Rectal smooth muscle tissue (tissue), 1 donor: ENCODE data around the gene EMX2.

Source experiments
- H3K27ac ChIP-seq: one replicate; pipeline ENCODE4 v1.7.0; 2013; ENCODE audit warnings: low read depth, low read length, inconsistent platforms
- H3K27me3 ChIP-seq: one replicate; pipeline ENCODE4 v1.7.0; 2013; ENCODE audit warnings: low read length; ENCODE audit not compliant: control insufficient read depth, insufficient read depth
- H3K36me3 ChIP-seq: one replicate; pipeline ENCODE4 v1.7.0; 2013; ENCODE audit warnings: low read length; ENCODE audit not compliant: control insufficient read depth, insufficient read depth
- H3K4me1 ChIP-seq: one replicate; pipeline ENCODE4 v1.7.0; 2013; ENCODE audit warnings: low read length; ENCODE audit not compliant: control insufficient read depth, insufficient read depth
- H3K4me3 ChIP-seq: one replicate; pipeline ENCODE4 v1.7.0; 2013; ENCODE audit warnings: low read length
- H3K9ac ChIP-seq: one replicate; pipeline ENCODE4 v1.7.0; 2013; ENCODE audit warnings: low read length

EMX2 gene

DNA sequence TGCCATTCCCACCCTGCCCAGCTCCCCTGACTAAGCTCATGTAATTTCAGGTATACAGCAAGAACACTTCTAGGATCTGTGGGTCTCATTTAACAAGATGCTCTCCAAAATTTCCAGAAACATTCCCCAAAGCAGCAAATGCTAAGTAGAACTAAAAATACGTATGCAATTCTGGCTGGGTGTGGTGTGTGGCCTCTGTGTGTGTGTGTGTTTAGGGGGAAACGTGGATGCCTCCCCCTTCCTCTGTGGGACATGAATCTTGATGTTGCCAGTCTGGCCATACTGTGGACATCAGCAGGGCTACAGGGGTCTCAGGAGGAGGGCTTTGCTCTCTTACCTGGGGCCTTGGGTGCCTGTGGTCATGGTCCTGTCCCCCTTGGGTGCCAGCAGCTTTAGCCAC lies 18.4 kb downstream of the EMX2 start:
- Histone ChIP-seq H3K27me3 (no peaks in the 10 kb centered on the region), H3K36me3 (no peaks in the 10 kb centered on the region)

DNA sequence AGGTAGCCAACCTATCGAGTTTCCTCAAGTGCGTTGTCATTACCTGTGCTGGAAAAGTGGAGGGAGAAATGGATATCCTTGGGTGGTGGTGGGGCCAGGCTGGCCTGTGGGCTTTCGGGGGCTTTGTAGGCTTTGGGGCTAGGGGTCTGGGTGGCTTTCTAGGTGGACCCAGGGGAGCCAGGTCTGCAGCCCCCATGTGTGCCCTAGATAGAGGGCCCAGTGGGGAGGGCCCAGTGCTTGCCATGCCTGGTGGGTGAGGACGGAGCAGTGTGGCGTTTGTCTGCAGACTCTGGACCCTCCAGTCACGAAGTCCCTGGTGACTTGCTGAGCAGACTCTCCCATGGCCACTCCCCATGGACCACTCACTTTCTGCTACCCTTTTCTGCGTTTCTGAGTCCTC lies 19.7 kb downstream of the EMX2 start:
- H3K4me3 ChIP-seq = no peak overlapping the region
- no peak overlapping the region for H3K9ac ChIP-seq
- no peaks in the 10 kb centered on the region for H3K27me3 ChIP-seq
- H3K4me1 ChIP-seq = no peaks in the 10 kb centered on the region
- no peaks in the 10 kb centered on the region for H3K36me3 ChIP-seq
- no peak overlapping the region for H3K27ac ChIP-seq

More for the DNA sequence above, 18.4 kb downstream of the EMX2 start:
- H3K4me1 ChIP-seq = no peaks in the 10 kb centered on the region
- H3K9ac ChIP-seq = no peak overlapping the region
- H3K27ac ChIP-seq = no peak overlapping the region
- no peak overlapping the region for H3K4me3 ChIP-seq

DNA sequence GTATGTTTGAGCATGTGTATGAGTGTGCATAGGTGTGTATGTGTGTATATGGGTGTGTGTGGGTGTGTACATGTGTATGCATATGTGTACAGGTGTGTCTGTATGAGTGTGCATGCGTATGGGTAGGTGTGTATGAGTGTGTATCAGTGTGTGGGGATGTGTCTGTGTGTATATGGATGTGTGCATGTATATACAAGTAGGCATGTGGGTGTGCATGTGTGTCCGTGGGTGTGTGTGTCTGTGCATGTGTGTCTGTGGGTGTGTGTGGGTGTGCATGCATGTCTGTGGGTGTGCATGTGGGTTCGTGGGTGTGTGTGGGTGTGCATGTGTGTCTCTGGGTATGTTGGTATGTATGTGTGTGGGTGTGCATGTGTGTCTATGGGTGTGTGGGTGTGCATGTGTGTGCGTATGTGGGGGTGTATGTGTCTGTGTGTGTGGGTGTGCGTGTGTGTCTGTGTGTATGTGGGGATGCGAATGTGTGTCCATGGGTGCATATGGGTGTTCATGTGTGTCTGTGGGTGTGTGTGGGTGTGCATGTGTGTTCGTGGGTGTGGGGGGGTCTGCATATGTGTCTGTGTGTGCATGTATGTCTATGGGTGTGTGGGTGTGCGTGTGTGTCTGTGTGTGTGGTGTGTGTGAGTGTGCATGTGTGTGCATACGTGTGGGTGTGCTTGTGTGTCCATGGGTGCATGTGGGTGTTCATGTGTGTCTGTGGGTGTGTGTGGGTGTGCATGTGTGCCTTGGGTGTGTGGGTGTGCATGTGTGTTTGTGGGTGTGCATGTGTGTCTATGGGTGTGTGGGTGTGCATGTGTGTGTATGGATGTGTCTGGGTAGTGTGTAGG lies 20.6 kb downstream of the EMX2 start:
- Histone ChIP-seq H3K4me3 (no peak overlapping the region), H3K4me1 (no peaks in the 10 kb centered on the region), H3K36me3 (no peaks in the 10 kb centered on the region), H3K9ac (no peak overlapping the region), H3K27me3 (no peaks in the 10 kb centered on the region), H3K27ac (no peak overlapping the region)

GRCh38 chr10:117563780-117564179 lies 21.2 kb downstream of the EMX2 start:
- Histone ChIP-seq H3K27ac (no peak overlapping the region), H3K27me3 (no peaks in the 10 kb centered on the region), H3K36me3 (no peaks in the 10 kb centered on the region), H3K9ac (no peak overlapping the region), H3K4me1 (no peaks in the 10 kb centered on the region), H3K4me3 (no peak overlapping the region)

- H3K4me3 ChIP-seq = no peak overlapping the region
- no peaks in the 10 kb centered on the region for H3K27me3 ChIP-seq
- H3K9ac ChIP-seq = no peak overlapping the region
- no peaks in the 10 kb centered on the region for H3K4me1 ChIP-seq
- H3K36me3 ChIP-seq = no peaks in the 10 kb centered on the region
- no peak overlapping the region for H3K27ac ChIP-seq
Observed at GRCh38 chr10:117565068-117565467, 22.5 kb downstream of the EMX2 start.

DNA sequence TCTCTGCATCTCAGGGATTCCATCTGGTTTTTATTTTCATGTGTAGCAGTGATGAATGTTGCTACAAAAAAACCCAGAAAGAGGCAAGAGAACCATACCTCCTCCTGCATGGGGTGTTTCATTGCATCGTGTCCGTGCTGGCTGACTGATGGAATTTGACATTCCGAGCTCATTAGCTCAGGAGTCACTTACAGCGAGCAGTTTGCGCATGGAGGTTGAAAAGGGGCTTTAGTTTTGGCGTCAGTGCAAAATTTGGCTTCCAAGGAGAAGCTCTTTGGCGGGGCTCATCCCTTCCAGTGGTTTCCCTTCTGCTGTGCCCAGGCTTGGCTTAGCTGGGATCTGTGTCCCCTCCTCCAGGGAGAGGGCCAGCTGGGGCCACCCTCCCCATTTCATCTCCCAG lies 25.8 kb downstream of the EMX2 start:
- Histone ChIP-seq H3K36me3 (no peaks in the 10 kb centered on the region), H3K27me3 (no peaks in the 10 kb centered on the region), H3K4me3 (no peak overlapping the region), H3K9ac (no peak overlapping the region), H3K4me1 (no peaks in the 10 kb centered on the region), H3K27ac (no peak overlapping the region)

DNA sequence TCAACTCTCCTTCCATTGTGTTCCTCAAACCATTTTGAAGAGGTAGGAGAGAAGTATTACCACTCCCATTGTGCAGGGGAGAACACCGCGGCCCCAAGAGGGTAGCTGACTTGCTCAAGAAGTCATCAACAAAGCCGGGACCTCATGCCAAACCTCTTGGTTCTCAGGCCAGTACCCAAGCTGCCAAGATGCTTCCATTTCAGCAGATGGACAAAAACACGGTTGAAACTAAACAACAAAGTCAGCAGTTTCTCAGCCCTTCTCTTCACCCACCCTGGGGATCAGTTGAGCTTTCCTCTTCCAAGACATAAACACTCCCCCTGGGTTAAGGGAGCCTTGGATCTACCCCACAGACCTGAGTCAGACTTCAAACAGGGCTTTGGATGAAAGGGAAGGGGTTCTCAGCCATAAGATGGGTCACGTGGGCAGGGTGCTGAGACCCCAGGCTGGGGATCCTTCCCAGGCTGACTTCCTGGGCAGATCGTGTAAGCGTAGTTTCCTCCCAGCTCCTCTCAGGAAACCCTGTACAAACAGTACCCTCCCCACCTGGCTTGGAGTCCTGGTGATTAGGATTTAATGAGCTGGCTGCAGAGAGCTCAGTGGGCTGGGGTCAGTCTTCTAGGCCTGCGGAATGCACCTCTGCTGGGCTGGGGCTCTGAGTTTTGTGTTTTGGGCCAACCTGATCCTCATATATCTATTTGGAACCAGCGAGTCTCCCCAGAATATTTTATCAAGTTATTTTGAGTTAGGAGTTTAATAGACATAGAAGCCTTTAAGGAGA lies 27.3 kb downstream of the EMX2 start:
- Histone ChIP-seq H3K27me3 (no peaks in the 10 kb centered on the region), H3K36me3 (no peaks in the 10 kb centered on the region), H3K4me3 (no peak overlapping the region), H3K9ac (no peak overlapping the region), H3K27ac (no peak overlapping the region), H3K4me1 (no peaks in the 10 kb centered on the region)

- no peaks in the 10 kb centered on the region for H3K4me1 ChIP-seq
- no peaks in the 10 kb centered on the region for H3K36me3 ChIP-seq
- H3K27me3 ChIP-seq = no peaks in the 10 kb centered on the region
- H3K27ac ChIP-seq = no peak overlapping the region
- H3K4me3 ChIP-seq = no peak overlapping the region
- no peak overlapping the region for H3K9ac ChIP-seq
Observed at GRCh38 chr10:117570880-117571279, 28.3 kb downstream of the EMX2 start.

DNA sequence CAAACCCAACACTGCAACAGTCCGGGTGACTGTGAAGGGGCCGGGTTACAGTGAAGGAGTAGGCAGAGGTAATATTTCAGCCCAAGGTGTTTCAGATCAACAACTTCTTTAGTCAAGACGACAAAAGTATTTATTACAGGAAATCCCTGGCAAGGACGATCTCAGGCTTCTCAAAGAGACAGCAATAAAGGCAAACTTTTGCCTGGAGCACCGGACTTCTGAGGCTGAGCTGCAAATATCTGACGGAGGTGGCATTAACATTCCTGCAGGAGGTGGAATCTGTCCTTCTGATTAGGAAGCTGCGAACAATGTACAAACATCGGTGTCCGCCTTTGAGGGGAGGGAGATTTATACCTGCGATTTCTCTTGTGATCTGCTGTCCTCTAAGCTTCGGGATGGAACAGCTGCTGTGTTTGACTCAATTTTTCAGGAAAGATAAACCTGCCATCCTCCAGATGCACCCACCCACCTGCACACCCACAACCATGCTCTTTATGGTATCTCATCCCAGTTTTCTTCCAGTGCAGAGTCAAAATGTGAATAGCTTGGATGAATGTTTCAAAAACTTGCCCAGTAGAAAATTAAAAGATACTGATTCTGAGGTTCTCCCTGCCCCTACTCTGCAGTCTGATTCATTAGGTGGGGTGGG lies 32.1 kb downstream of the EMX2 start:
- H3K4me3 ChIP-seq = no peak overlapping the region
- no peak overlapping the region for H3K27ac ChIP-seq
- H3K36me3 ChIP-seq = no peaks in the 10 kb centered on the region
- H3K27me3 ChIP-seq = no peaks in the 10 kb centered on the region
- no peak overlapping the region for H3K9ac ChIP-seq
- no peaks in the 10 kb centered on the region for H3K4me1 ChIP-seq

DNA sequence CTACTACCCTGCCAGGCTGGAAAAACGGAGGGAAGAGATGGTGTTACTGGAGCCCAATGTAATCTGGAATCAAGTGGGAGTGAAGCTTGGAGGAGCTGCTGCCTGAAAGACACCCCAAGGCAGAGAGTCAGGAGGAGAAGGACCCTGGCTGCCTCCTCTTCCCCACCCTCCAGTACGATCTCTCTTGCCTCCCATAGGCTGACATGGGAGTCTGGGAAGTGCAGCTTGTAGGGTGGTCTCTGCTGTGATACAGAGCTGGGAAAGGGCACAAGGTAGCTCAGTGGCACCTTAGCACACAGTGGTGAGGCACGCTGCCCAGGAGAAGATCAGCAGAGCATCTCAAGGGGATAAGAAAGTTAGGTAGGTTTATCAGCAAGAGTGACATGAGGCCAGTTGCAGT lies 35.9 kb downstream of the EMX2 start:
- Histone ChIP-seq H3K9ac (no peak overlapping the region), H3K27ac (no peak overlapping the region), H3K4me3 (no peak overlapping the region), H3K4me1 (no peaks in the 10 kb centered on the region), H3K27me3 (no peaks in the 10 kb centered on the region), H3K36me3 (no peaks in the 10 kb centered on the region)

DNA sequence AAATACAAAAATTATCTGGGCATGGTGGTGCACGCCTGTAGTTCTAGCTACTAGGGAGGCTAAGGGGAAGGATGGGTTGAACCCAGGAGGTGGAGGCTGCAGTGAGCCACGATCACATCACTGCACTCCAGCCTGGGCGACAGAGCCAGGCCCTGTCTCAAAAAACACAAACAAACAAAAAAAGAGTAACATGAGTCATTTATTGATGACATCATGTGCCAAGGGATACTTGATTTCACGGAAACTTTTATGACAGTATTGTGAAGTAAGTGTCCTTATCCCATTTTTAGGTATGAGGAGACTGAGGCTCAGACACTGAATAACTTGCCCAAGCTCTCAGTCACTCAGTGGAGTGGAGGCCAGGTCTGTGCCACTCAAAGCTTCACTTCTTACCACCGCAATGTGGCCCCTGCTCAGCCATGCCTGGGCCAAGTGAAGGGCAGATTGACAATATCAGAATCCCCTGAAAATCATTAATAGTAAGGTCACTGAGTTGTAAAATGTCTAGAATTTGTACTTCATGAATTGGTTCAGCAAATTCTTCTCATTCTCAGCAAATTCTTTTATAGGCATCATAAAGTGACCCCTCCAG lies 36.5 kb downstream of the EMX2 start:
- Histone ChIP-seq H3K36me3 (no peaks in the 10 kb centered on the region), H3K4me1 (no peaks in the 10 kb centered on the region), H3K27ac (no peak overlapping the region), H3K4me3 (no peak overlapping the region), H3K27me3 (no peaks in the 10 kb centered on the region), H3K9ac (no peak overlapping the region)

GRCh38 chr10:117581961-117582360 lies 39.4 kb downstream of the EMX2 start:
- H3K4me1 ChIP-seq = no peaks in the 10 kb centered on the region
- H3K4me3 ChIP-seq = no peak overlapping the region
- no peak overlapping the region for H3K9ac ChIP-seq
- H3K36me3 ChIP-seq = no peaks in the 10 kb centered on the region
- H3K27me3 ChIP-seq = no peaks in the 10 kb centered on the region
- H3K27ac ChIP-seq = no peak overlapping the region
